Activated CD4-positive, alpha-beta T cell treated with anti-CD3 and anti-CD28 coated beads, Interleukin-2, amount 50 U/mL, for 4 hours (primary cell): Measurements from ENCODE around the gene TENM3.

Experiments used
- DNase-seq, 2 experiments: peaks; one replicate each; pipeline ENCODE4 v3.0.0-alpha.2; 2020

TENM3 gene

GRCh38 chr4:182291597-182292270 is 48.5 kb downstream of the TENM3 start:
- no peak for DNase-seq

GRCh38 chr4:182292612-182293011 is 49.4 kb downstream of the TENM3 start:
- DNase-seq: no peak

DNA sequence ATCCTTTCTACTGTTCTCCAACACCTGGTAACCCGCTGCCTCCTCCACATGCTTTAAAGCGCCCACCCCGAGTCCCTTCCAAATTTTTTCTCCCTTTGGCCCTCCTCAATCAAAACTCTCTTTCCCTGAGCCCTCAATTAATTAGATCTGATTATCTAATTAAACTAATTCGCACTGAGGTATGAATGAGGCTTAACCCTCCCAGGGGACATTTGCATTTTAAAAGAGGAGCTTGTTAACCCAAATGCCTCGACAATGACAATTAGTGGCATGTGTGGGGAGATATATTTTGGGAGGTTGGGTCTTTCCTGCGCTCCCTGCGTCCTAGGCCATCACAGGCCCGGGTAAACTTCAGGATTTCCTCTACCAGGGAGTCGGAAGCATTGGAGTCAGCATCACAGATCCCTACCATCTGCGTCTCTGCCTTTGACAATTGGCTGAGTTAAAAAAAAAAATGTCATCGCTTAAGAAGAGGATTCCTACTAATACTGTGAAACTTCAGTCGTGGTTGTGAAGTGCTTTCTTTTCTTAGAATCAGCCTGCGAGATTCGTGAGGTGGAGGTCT is 50.6 kb downstream of the TENM3 start:
- DNase-seq: no peak

GRCh38 chr4:182294451-182294850 is 51.2 kb downstream of the TENM3 start:
- no peak for DNase-seq

DNA sequence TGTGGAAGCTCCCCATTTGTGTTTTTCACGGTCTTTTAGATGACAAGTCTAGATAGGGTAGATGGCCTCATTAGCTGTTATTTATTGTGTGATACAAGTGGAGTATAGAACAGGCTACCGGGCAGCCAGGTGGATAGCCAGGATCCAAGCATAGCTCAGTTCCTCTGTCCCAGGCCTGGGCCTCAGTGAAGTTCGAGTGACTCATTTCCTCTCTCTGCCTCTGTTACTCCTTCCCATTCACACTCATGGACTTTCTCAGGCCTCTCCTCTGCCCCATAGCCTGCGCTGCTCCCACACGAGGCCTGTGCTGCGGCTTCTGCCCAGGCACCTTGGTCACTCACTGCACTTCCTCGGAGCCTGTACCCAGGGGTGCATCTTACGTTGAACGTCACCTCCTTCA is 54.5 kb downstream of the TENM3 start:
- no peak for DNase-seq

- DNase-seq: no peak
Measured at GRCh38 chr4:182301736-182302135, 58.5 kb downstream of the TENM3 start.

GRCh38 chr4:182303847-182304246 is 60.6 kb downstream of the TENM3 start:
- no peak for DNase-seq

- no peak for DNase-seq
Measured at GRCh38 chr4:182306792-182307507, 63.7 kb downstream of the TENM3 start.

DNA sequence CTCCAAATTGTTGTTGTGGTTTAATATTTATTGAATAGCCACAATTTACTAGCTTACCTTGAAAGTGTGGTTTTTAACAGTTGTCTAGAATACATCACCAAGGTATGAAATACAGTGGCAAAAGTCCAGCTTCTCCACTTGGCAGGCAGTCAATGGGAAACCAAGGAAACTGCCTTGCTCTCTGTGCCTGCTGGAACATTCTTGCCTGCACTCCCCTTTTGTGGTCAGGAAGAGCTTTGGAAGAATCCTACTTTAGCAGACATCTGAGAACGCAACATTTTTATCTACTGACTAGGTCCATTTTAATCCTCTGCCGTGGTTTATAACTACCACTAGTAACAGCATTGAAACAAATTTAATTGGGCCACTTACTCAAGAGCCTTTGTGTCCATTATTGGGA is 64.5 kb downstream of the TENM3 start:
- no peak for DNase-seq

- no peak for DNase-seq
Measured at GRCh38 chr4:182309877-182310276, 66.7 kb downstream of the TENM3 start.

DNA sequence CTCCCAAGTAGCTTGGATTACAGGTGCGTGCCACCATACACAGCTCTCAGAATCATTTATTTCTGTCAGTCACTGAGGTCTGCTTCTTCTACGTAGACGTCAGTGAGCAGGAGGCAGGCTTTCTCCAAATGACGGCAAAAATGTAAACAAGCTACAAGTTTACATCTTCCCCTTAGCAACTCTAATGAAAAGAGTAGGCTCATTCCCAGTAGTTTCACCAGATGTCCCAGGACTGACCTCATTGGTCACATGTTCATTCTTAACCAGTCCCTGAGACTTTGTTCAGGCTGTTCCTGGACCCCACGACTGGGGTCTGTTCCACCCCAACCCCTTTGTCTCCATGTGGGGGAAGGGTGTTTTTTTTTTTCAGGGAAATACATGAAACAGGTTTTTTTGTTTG is 67.1 kb downstream of the TENM3 start:
- no peak for DNase-seq

GRCh38 chr4:182310962-182311361 is 67.8 kb downstream of the TENM3 start:
- DNase-seq: no peak

DNA sequence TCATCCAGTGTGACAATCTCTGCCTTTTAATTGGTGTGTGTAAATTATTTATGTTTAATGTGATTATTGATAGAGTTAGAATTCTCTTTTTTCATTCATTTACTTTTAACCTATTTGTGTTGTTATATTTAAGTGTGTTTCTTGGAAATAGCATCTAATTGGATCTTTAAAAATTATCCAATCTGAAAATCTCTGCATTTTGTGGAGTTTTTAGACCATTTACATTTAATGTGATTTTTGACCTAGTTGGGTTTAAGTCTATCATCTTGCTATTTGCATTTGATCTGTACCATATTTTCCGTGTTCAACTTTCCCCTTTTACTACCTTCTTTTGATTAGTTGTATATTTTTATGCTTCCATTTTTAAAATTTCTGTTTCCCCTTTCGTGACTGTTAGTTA is 71.3 kb downstream of the TENM3 start:
- no peak for DNase-seq

- no peak for DNase-seq
Measured at GRCh38 chr4:182318256-182318655, 75.1 kb downstream of the TENM3 start.

DNA sequence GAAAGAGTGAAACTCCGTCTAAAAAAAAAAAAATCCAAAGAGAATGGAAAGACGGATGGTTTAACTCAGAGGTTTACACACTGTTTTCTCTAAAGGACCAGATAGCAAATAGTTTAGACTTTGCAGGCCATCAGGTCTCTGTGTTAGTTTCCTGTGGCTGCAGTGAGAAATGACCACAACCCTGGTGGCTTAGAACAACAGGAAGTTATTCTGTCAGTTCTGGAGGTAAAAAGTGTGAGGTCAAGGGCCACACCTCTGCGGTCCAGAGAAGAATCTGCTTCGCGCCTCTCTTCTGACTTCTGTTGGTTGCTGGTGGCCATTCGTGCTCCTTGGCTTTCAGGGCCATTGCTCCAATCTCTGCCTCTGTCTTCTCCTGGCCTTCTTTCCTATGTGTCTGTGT is 76.9 kb downstream of the TENM3 start:
- DNase-seq: no peak

DNA sequence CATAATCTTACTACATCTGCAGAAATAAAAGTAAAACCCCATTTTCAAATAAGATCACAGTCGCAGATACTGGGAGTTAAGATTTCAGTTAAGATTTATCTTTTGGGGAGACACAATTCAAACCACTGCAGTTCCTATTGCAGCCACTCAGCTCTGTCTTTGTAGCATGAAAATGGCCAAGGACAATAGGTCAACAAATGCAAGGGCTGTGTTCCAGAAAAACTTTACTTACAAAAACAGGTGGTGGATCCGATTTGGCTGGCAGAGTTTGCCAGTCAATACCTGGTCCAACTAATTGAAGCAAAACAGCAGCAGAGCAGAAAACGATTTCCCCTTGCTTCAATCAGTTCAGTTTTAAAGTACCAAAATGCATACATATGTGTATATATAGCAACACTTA is 77.4 kb downstream of the TENM3 start:
- no peak for DNase-seq

GRCh38 chr4:182324282-182324681 is 81.1 kb downstream of the TENM3 start:
- DNase-seq: no peak

GRCh38 chr4:182325397-182325796 is 82.2 kb downstream of the TENM3 start:
- no peak for DNase-seq

DNA sequence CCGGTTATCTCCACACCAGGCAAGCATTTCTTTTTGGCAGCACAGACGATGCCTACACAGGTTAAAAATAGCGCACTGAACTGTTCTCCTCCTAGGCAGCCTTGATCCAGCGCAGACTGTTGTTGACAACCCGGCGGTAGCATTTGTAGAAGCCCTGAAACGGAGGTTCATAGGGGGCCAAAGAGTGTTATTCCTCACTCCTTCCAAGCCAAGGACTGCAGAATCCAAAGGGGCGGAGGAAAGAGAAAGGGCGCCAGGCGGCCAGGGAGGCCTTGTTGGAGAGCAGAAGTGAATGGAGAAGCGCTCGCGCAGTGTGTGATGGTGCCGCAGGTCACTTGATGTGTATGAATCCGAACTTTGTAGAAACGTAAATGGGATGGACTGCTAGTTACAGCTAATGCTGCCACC is 82.7 kb downstream of the TENM3 start:
- DNase-seq: no peak

- no peak for DNase-seq
Measured at GRCh38 chr4:182328505-182328904, 85.3 kb downstream of the TENM3 start.

DNA sequence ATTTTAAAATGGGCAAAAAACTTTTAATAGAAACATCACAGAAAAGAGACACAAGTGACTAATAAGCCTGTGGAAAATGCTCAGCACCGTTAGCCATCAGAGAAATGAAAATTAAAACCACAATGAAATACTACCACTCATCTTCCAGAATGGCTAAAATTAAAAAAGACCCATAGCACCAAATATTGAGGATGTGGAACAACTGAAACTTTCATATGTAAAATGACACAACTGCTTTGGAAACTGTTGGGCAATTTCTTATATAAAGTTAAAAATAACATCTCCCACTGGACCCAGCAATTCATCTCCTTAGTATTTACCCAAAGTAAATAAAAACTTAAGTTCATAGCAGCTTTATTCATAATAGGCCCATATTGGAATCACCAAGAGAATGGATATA is 94.2 kb downstream of the TENM3 start:
- no peak for DNase-seq

- DNase-seq: no peak
Measured at GRCh38 chr4:182338063-182338462, 94.9 kb downstream of the TENM3 start.

DNA sequence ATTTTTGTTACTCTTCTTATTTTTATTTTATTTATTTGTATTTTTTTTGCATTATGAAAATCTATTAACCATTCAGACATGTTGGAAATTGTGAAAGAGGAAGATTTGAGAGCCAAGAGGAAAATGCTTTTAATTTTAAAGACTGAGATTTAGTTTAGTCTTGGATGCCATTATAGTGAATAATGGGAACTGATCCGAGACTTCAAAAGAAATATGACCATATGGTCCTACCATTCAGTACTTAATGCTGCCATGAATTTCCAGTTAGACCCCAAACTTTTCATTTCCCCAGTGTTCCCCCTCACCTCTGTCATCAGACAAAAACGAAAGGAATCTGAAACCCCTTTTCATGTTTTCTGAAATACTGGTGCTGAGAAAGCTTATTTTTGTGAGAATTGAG is 95.5 kb downstream of the TENM3 start:
- DNase-seq: no peak

DNA sequence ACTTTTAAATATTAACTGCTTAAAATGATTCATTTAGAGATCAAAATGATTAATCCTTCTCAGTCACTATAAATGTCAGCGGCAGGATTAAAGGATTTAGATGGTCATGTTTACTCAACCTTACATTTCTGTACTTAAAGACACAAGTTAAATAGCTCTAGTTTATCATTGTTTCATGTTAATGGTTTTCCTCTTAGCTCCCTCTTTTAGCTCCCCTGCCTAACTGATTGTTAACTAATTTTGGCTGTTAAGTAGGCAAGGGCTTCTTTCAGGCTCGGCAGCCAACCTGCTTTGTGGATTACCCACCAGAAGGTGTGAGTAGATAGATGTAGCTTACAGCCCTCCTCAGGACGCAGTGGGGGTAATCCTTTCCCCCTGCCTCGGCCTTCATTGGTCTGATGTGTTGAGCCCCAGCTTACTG is 96.0 kb downstream of the TENM3 start:
- no peak for DNase-seq

- DNase-seq: no peak
Measured at GRCh38 chr4:182343453-182343852, 100.3 kb downstream of the TENM3 start.
